AG08396 (cell line): ENCODE measurements around the gene DGCR6L.
"Not testable (repeated sequence)": the region's sequence is repeated elsewhere in the genome, so short reads cannot be mapped to it uniquely, and the experiment has no call there.

Experiments
- DNase-seq: peaks from one replicate; pipeline ENCODE4 v3.0.0; 2012; ENCODE audit warnings: low spot score, mixed read lengths

Gene DGCR6L

DNA sequence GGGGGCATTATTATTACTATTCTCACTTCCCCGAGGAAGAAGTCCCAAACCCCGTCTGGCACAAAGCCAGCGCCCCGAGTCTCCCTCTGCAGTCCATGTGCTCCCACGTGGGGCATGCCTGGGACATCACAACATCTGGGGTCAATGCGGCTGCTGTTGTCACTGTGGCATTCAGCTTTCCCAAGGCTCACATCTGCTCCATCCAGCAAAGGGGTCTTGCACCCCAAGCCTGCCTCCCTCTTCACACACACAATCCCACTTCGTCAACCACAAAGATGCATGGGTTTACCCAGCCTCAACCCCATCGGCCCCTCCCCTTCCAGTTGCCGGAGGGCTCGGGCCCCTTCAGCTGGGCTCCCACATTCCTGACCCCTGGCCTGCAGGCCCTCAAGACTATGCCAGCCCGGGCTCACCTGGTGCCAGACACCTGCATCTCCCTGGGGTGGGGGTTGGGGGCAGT lies 28.2 kb downstream of the DGCR6L start:
- DNase-seq = no peak

DNA sequence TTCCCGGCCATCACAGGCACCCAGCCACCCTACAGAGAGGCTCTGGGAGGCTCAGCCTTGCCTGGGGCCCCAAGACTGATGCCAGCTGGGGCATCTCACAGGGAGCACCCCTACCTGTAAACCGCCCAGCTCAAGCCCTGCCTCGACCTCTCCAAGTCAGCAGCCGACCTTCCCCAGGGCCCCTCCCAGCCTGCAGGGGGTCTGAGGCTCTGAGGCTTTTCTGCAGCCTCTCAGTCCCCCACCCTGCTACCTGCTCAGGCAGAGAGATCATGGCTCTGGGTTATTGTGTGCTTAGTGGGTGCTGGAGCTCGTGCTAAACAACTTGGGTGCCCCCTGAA lies 28.6 kb downstream of the DGCR6L start:
- DNase-seq = no peak

DNA sequence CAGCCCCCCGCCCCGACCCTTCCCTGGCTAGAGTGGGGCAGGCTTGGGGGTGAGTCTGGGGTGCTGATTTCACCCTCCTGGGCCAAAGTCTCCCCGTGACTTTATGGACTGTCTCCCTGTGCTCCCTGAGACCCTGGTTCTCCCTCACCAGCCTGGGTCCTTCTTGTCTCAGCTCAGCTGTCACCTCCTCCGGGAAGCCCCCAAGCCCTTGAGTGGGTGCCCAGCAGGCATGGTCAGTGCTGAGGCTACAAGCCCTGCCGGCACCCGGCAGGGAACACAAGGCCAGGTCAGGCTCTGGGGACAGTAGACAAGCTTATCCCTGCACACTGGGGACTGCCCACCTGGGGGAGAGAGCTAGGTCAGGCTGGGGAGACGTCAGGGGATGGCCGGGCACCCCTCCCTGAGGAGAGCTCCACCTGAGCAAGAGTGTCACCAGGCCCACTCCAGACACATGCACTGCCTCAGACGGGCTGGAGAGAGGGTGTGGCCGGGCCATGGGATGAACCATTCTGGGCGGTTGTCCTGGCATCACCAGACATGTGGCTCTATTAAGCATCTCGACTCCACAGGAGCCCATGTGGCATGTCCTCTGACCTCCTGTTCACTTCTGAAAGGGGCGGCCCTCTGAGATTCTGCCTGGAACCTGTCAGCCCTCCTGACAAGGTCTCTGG lies 29.1 kb downstream of the DGCR6L start:
- DNase-seq = no peak

DNA sequence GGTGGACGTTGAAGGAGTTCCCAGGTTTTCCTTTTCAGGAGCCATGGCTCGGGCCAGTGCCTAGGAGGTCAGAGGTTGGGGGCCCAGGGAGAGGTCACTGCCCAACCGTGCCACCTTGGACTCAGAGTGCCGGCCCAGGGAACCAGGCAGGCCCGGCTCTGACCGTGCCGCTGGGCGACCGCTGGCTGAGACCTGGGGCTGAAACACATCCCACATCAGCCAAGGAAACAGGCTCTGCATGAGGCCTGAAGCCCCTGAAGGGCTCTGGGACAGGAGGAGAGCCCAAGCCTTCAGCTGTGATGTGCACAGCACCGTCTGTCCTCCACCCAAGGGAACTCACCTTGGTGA lies 29.8 kb downstream of the DGCR6L start:
- no peak for DNase-seq

DNA sequence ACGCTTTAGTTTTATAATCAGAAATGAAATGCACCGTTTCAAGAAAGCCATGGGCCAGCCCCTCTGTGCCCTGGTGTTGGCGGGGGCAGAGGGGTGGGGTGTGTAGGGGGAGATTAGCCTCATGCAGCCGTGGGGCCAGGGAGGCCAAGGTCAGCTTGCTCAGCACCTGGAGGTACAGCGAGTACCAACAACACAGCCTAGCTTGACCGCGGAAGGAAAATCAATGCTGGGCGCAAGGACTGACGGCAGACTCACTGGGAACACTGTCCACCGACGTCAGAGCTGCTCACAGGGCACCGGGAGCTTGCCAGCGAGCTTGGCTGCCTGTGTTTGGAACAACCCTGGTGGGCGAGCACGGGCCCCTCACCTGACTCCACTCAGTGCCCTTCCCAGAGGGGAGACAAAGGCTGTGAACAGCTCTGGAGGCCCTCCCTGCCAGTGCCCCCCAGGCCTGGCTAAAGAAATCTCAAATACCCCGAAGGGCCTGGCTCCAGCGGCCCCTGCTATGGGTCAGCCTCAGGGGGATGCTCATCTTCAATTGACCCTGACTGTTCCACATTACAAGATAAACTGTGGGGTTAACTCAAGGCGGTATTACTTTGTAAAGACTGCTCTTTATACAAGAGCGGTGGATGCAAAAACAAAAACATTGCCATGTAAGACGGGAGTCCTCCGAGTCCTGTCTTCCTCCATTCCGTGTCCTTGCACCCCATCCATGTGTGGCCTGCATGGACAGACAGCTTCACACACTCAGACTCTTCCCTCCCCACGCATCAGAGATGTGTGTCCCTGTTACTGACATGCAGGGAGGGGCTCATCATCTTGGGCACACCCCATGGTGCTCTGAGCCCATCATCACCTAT lies 30.4 kb downstream of the DGCR6L start:
- DNase-seq = not testable (repeated sequence)

DNA sequence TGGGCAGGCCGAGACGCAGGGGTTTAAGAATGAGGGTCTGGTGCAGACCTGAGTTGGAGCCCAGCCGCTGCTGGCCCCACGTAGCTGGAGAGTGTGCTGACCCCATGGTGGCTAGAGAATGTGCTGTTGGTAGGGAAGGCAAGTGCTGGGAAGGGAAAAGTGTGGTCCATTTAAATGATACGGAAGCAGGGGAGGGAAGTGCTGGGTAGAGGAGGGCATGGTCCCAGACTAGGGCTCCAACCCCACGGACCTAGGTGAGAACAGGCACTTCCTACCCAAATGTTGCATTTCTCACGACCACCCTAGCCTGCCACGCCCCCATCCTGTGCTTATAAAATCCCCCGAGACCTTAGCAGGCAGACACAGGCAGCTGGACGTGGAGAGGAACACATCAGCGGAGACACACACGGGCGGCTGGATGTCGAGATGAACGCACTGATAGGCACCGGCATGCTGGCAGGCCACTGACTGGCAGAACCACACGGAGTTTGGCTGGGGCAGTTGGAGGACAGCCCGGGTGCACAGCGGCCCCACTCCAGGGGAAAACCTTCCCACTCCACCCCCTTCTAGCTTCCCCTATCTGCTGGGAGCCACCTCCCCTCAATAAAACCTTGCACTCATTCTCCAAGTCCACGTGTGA lies 33.0 kb downstream of the DGCR6L start:
- not testable (repeated sequence) for DNase-seq

DNA sequence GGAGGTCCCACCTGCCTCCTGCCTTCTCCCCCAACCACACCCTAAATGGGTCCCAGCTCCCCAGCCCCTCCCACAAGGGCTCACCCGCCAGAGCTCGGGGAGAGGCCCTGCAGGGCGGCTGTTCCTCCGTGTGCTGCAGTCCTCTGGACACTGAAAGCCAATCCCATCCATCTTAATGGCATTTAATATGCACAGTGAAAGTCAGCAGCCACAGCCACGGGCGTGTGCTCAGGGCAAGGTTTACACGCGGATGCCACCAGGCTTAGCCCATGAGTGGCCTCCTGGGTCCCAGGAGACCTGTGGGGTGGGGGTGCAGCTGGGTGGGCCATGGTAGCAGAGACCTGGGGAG lies 33.6 kb downstream of the DGCR6L start:
- not testable (repeated sequence) for DNase-seq

DNA sequence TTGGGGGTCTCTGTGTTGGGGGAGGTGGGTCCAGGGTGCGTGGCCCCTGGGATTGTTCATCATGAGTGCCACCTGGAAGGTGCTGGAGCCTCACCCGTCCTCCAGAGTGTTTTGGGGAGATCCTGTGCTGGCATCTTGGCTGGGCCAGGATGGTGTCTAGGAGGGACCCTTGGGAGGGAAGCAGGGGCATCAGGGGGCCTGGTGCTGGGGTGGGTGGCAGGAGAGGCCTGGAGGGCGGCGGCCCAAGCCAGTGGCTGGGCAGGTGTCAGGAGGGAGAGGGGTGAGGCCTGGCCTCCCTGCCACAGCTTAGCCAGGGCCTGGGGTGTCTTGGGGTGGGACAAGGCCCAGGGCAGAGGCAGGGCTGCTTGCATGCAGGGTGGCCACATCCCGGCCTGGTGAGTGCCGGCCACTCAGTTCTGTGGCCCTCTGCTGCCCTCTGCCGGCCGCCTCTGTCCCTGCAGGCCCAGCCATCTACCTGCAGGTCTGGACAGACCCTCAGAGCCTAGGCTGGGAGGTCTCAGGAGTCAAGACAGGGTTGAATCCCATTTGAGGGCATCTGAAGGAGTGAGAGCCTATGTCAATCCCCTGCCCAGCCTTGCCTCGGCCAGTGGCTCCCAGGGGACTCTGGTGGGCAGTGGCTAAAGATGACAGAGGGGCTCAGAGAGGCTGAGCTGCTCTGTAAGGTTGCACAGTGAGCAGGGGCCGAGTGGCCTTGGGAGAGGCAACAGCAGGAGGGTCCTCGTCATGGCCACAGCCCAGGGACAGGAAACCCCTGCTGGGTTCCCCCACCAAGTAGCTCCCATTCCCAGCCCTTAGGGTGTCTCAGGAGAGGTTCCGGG lies 34.2 kb downstream of the DGCR6L start:
- DNase-seq = peak; percentile 69

DNA sequence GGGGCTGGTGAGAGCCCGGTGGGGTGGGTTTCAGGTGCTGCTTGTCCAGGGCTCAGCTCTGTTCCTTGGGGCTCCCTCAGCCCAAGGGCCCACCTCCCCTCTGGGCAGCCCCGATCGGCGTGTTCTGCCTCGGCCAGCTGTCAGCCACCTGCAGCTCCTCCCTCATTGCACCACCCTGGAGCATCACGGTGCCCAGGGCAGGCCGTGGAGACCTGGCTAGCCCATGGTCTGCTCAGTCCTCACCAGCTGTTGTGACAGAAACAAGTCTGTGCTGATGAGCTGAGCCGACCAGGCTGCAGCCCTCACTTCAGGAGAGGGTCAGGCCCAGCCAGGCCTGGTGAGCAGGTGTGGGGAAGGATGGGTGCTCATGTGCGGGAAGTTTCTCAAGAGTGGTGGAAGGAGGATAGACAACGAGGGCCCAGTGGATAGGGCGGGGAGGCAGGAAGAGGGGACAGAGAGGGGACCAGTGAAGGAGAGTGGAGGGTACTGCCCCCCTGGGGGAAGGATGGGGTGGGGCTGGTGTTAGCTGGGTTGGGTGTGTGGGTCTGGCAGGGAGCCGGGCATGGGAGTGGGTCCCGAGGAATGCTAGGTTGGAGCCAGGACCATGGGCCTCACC lies 35.3 kb downstream of the DGCR6L start:
- DNase-seq = no peak

DNA sequence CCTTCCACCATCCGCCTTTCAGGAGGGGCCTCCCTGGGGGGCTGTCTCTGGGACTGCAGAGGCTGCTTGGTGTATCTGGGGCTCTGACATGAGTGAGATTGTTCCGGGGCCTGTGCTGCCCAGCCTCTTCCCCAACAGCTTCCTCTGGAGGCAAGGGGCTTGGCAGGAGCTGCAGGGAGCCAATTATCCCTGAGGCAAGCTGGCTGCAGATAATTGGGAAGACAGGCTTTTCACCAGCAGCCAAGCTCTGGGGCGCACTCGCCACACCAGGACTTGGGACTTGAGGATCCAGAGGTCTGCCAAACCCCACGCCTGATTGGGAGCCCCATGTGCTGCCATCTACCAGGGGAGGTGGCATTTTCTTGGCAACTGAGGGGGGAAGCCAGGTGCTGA lies 36.2 kb downstream of the DGCR6L start:
- DNase-seq = no peak

DNA sequence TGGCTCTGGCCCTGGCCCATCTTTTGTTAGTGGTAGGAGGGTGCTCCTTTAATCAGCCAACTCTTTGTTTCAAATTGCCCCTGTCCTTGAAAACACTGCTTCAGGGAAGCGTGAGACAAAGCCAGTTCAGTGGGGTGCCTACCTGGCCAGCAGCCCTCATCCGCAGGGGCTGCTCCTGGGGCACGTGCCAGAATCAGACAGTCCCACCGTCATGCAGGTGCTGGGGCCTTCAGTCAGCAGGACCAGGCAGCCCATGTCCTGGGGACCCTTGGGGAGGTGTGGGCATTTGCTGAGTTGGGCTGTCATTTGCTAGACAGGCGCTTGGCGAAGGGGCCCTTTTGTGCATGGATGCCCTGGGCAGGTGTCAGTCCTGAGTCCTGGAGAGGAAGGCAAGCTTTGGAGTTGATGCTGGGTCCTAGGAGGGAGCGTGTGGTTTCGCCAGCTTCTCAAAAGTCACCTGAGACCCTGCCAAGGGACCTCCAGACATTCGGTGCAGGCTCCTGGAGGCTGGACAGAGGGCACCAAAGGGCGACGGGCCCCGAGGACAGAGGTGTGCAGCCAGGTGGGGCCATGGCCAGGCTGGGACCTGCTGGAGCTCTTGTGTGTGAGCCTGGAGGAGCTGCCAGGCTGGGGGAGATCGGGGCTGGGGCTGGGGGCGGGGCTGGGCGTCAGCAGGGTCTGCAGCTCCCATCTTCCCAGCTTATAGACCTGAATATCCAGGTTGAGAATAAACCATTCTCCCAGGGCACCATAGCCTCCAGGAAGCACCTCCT lies 36.8 kb downstream of the DGCR6L start:
- no peak for DNase-seq

DNA sequence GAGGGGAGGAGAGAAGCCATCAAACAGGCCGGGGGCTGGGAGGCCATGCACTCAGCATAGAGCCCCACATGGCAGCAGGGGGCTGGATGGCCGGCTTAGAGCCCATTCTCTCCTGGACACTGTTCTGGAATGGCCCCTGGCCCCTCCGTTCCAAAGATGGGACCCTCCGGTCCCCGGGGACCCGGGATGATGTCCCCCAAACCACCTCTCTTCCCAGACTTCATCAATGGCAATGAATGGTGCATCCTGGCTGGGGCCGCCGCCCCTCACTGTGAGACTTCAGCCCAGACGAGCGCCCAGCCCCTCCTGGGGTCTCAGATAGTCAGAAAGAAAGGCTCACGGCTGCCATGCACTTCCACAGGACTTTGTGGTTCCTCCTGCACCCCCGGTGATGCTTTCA lies 38.0 kb downstream of the DGCR6L start:
- no peak for DNase-seq

DNA sequence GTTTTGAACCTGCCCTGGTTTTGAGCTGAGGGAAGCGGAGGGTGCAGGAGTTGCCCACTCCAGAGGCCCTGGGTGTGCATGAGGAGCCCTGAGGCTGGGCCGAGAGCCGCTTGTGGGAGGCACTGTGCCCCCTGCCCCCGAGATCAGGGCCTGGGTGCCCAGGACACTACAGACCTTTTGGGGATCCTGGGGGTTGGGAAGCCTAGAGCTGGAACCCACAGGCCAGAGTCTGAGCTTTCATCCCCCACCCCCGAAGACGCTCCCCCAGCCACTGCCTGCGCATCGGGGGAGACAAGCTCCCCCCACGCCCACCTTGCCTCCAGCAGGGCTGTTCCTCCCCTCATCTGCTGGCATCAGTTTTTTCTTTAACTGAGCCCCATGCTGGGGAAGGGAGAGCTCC lies 38.4 kb downstream of the DGCR6L start:
- not testable (repeated sequence) for DNase-seq

DNA sequence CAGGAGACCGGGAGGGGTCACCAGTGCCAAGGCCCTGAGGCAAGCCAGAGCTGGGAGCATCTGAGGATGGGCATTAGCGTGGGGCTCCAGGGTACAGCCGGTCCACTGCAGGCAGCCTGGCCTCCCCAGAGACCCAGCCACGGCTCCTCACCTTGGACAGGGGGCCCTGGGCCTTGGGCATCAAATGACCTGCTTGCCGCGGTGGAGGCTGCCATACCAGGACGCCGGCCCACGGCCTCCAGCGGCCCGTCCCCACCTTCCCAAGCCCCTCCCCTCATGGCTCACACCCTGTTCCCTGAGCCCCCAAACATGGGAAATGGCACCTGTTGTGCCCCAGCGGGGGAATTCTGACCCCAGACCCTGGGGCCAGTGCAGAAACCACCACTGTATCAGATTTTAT lies 39.0 kb downstream of the DGCR6L start:
- DNase-seq = no peak

DNA sequence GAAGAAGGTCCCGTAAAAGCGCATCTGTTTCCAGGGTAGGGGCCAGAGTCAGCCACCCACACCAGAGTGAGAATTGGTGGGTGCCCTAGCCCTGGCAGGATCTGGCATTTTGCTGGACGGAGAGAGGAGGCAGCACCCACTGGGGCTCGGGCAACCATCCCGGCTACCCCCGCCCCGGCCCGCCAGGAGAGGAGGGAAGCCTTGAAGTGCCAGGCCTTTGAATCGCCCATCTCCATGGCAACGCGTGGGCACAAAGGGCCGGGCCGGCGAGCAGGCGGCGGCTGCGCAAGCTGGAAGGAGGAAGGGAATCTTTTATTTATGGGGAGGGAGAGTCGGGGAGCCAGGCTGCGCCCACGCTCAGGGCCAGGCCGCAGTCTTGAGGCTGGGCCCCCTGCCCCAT lies 39.7 kb downstream of the DGCR6L start:
- not testable (repeated sequence) for DNase-seq

DNA sequence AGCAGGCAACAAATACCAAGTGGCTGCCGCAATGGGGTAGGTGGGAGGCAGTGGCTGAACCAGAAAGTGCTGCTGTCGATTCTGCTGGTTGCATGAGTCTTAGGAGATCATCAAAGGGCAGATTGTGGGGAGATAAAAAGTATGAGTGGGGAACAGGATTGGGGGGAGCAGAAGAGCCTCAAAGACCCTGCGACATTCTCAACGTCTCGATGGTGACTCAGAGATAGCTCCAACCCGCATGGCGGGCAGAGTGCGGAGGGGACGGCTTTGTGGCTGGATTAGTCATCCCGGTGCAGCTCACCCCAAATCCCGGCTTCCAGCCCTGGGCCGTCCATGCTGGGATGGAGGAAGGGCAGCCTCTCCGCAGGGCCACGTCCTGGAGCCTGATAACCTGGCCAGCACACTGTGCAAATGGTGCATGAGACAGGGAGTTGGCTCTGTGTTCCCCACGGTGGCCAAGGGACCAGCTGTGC lies 40.2 kb downstream of the DGCR6L start:
- no peak for DNase-seq

DNA sequence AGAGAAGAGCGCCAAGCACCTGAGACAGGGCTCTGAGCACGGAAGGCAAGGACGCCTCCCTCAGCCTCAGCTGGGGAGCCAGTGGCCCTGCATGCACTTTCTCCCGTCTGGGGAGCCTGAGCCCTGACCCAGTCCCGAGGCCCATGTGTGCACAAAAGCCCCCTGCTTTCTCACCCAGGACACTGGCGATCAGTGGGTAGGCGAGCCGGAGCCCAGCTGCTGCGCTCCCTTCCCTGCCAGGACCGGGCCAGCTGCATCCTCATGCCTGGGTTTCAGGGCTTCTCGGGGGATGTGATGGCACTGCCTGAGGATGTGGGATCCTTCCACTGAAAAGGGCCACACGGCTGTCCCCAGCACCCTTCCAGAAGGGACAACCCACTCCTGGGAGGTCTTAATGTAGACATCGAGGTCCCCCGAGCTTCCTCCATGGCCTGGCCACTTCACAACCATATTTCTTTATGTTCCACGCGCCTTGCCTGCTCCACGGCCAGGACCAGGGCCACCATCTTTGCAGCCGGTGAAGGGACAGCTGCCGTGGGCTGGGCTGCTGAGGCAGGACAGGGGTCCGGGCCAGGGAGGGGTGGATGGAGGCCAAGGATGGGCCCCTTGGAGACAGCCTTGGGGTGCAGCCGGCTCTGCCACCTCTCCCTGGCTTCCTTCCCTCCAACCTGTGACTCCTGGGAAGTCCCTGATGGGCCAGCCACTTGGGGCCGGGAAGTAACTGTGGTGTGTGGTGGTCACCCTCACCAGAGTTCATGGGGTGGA lies 41.0 kb downstream of the DGCR6L start:
- DNase-seq = not testable (repeated sequence)

DNA sequence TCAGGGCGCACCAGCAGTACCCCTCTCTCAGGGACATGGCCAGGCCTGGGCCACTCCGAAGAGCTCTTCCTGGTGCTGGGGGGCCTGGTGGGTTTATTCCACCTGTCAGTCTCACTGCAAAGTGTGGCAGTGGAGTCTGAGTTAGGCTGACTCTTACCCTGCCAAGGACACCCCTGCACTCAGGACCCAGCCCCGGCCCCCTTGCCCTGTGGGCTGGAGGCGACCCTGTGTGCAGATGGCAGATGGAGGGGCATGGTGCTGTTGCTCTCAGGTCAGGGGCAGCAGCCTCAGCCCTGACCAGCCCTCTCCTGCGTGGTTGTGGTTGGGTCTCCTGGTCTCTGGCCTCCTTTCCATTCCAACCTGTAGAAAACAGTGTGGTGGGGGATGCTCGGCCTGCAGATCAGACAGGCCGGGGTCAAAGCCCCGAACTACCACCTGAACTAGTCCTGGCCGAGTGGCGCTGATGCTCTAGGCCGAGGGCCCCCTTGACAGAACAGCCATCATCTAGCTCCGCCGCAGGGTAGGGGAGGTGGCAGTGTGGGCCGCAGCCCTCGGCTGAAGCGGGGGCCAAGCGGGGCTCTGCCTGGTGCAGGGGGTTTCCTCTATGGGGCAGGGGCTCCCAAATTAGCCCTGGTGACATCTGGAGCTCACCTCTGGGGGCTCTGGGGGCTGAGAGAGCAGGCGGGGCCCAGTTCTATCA lies 41.8 kb downstream of the DGCR6L start:
- not testable (repeated sequence) for DNase-seq

DNA sequence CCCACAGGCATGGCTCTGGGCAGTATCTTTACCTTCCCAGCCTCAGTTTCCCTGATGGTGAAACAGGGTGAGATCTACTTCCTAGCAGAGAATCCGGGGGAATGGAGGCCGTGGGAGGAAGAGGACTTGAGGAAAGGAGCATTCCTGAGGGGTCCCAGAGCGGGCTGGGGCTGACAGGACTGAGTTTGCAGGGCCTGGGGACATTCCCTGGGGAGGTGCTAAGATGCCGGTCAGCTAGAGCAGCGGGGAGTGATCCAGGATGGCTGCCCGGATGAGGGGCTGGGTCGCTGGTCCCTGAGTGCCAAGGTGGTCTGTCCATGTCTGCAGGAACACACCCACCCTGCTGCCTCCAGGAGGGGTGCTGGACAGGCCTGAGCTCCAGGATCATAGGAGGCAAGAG lies 43.4 kb downstream of the DGCR6L start:
- DNase-seq = no peak

DNA sequence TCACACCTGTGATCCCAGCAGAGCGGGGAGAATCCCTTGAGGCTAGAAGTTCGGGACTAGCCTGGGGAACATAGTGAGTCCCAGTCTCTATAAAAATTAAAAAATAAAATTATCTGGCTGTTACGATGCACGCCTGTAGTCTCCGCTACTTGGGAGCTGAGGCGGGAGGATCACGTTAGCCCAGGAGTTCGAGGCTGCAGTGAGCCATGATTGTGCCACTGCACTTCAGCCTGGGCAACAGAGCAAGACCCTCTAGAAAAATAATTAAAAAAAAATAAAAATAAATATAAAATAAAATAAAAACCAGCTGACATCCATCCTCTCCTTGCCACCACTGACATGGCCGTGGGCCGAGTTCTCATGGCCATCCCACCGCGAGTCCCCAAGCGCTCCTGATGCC lies 44.0 kb downstream of the DGCR6L start:
- no peak for DNase-seq
